SIG-M5 treated with dmso at 0.1 percent for 504 hours (cell line): ENCODE data around the gene ARHGEF19.
"Not testable (repeated sequence)": the region's sequence is repeated elsewhere in the genome, so short reads cannot be mapped to it uniquely, and the experiment has no call there.

Source experiments
- DNase-seq: peaks from one replicate; lab custom pipeline; 2025; ENCODE audit not compliant: unreplicated experiment; lab: John Stamatoyannopoulos, UW

Gene ARHGEF19

DNA sequence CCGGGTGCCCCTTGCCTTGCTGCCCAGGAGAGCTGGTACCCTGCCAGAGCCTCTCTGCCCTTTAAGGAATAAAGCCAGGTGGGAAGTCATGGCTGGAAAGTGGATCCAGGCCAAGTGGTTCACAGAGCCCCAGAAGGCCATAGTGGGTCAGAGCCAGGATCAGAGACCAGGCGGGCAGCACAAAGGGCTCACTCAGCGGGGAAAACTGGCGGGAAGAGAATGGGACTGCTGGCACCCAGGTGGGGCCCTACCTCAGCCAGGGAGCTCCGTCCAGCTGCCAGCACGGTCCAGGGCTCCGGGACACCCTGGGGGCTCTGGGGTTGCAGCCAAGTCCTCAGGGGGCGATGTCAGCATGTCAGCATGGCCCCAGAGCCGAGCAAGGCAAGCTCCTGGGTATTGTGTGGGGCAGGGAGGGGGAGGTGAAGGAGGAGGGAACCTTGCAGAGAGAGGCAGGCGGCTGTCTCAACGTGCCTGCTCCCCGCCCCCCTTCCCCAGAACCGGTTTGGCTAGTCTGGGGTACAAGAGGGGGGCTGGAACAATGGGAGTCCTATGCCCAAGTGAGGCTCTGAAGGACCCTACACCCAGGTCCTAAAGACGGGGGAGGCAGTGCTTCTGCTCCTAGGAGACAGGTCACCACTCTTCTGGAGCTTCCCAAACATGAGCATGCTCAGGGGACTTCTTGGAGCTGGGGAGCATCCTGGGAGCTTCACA lies at the start of gene ARHGEF19:
ARHGEF19 (minus strand) TSS at position 402 of the 711 bp plus-strand sequence. CDS start 3,598 bp downstream, outside the sequence.
- no peak for DNase-seq

DNA sequence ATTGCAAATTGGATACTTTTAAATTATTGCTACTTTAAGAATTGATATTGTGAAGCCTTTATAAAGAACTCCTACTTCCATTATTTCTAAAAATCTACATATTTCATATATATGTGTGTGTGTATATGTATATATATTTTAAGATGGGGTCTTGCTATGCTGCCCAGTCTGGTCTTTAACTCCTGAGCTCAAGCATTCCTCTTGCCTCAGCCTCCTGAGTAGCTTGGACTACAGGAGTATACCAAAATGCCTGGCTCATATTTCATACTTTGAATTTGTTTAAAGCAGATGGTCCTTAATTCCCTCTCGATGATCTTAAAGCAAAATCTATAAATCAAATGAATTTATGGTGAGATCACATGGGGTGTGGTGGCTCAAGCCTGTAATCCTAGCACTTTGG lies 49.6 kb upstream of the ARHGEF19 start:
- no peak for DNase-seq

DNA sequence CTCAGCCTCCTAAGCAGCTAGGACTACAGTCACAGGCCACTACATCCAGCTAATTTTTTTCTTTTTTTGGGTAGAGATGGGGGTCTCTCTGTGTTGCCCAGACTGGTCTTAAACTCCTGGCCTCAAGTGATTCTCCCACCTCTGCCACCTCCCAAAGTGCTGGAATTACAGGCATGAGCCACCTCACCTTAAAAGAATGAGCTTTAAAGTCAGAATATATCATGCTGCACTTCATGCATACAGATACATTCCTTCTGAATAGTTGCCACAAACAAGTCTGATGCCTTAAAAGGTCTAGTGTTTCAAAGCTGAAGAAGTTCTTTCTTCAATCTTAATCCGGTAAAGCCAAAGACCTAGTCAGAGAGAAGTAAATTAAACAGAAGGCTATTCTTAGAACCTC lies 48.4 kb upstream of the ARHGEF19 start:
- DNase-seq, result no peak

DNA sequence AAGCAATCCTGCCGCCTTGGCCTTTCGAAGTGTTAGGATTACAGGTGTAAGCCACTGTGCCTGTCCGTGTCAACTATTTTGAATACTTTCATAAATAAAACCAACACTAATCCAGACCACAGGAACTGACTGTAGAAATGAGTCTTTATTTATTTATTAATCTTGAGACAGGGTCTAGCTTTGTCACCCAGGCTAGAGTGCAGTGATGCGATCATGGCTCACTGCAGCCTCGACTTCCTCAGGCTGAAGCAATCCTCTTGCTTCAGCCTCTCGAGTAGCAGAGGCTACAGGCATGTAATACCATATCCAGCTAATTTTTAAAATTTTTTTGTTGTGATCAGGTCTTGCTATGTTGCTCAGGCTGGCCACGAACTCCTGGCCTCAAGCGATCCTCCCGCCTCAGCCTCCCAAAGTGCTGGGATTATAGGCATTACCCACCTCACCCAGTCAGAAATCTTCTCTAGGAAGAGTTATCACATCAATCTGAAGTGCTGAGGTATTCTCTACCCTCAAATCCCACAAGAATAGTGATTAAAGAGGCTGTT lies 46.2 kb upstream of the ARHGEF19 start:
- DNase-seq, result no peak

DNA sequence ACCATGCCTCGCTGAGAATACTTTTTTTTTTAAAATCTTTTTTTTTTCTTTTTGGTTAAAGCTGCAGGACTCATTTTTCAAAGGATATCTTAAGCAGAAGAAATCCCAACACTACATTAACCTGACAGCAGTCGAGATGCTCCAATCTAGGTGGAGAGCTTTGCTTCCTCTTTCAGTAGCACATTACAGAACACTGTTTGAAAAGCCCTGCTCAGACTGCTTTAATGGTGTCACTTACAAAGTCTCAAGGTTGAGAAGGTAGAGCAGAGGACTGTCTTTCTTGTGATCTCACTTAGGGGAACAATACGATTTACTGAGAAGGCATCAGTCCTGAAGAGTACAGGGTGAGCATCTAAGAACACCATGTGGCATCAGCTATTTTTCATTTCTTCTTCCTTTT lies 45.5 kb upstream of the ARHGEF19 start:
- DNase-seq, result no peak

DNA sequence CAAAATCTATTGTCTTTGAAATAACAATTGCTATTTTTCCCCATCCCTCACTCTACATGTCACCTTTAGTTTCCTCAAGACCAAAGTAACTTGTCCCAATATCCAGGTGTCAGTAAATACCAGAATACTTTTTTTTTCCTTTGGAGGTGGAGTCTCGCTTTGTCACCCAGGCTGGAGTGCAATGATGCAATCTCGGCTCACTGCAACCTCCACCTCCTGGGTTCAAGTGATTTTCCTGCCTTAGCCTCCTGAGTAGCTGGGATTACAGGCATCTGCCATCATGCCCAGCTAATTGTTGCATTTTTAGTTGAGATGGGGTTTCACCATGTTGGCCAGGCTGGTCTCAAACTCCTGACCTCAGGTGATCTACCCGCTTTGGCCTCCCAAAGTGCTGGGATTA lies 45.1 kb upstream of the ARHGEF19 start:
- not testable (repeated sequence) for DNase-seq

DNA sequence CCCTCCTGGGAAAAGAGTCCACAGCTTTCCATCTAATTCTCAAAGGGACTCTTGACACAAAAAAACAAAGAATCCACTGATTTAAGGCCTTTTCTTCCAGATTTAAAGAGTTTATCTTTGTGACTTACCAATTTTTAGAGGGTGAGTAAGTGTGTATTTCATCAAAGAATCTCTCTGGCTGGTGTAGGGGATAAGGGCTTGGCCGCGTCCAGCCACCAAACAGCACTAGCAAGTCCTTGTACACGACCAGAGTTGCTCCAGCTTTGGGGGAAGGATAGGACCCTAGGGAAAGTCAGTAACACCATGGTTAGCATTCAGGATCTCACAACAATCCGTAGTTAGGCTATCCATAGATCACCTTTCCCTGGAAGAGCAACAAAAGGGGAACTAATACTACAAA lies 44.0 kb upstream of the ARHGEF19 start:
- no peak for DNase-seq

DNA sequence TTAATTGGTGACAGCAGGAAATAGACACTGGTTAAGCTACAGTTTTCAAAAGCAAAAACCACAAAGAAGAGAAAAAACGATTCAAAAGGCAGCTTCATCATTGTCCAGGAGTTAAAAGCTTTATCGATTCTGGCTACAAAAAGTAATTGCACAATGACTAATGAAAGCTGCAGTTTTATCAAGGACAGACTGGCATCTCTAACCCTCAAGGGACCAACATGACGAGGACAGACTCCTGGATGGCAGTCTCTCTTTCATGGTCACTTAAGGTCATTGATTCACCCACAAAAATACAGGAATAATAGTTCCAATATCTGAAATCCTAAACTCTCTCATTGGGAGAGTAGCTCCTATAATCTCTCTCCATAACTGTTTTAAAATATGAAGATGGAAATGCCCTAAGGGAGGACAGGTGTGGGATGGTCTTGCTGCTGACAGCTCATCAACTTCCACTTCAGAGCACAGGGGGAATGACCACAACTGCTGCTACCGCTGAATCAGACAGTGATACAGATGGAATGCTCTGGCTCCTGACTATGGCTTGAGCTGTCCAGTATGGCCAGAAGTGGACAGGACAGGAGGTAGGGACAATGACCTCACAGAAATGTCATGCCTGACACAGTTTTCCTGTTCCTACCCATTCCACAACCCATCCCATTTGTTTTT lies 41.9 kb upstream of the ARHGEF19 start:
- DNase-seq, result no peak

DNA sequence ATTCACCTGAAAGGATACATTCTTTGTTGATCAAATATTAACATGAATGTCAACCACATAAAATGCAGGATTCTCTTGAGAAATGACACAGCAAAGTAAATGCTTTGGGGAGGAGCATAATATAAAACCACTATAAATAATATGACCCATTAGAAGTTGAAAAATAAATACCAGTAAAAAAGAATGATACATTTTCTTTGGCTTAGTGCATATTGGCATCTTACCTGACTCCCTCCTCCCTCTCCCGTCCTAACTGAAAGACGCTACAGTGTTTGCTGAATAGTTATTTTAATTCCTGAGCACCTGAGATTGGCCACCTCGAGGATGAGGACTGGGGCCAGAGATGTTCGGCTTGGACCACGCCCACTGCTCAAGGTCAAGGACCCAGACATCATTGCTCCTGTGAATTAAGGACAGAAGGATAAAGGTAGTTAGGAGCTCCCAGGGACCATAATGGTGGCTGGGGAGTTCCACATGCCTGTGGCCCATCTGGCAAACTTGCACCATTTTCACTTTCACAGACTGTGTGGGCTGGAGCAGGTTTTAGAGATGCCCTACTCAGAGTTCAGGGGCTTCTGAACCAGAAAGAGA lies 41.0 kb upstream of the ARHGEF19 start:
- no peak for DNase-seq

DNA sequence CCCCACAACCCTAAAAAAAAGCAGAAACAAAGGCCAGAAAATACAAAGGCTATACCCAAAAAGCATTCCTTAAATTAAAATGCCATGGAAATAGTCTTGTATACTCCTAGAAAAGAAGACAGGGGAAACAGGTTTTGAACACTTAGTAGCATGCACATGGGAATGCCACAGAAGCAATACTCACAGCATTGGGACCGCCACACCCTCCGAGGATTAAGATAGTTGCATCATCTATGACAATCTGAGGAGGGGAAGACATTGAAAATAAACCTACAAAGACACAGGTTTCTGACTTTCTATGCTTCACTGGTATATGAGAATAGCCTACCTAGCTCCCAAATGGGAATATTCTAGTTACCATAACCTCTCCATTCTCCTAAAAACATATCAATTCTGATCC lies 40.5 kb upstream of the ARHGEF19 start:
- DNase-seq, result no peak

DNA sequence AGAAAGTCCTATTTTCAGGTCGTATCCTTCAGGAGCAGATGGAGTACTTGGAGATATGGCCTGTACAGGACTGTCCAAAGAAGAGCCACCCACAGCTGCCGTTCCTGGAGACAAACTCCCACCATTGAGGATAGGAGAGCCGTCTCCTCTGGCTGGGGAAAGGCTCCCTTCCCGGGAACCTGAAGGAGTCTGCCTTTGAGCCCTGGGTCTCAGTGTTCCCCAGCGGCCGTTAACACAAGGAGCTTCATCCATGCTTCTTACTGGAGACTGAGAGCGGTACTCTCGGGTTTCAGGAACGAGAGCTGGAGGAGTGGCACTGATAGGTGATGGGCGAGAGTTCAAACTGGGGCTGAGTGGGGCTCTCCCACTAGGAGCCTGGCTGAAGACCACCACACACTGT lies 38.9 kb upstream of the ARHGEF19 start:
- DNase-seq, result no peak

DNA sequence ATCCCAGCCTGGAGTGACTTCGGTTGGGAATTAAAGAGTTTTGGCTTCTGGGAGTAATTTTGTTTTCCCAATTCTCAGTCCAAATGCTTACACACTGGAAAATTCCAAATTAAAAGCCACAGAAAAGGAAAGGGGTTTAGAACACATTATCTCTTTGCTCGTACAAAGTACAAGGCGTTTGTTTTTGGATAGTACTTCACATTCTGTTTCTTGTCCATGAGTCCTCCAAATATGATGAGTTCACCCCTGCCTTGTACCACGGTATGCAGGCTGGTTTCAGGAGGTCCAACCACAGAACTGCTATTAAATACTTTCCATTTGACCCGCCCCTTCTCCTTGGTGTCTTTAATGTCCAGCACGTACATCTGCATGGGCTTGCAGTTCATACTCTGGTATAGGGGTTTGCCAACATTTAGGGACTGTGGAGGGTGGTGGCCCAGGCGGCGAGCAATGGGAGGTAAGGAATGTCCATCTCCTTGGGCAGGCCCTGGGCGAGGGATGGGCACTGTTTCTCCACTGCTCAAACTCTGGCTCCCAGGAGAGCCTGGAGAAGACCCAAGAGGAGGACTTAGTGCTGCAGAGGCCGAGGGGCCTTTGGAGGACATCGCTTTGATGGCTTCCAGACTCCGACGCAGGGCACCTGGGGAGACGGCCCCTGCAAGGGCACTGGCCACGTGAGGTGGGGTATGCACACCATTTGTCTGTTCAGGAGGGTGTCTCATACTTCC lies 38.2 kb upstream of the ARHGEF19 start:
- no peak for DNase-seq

DNA sequence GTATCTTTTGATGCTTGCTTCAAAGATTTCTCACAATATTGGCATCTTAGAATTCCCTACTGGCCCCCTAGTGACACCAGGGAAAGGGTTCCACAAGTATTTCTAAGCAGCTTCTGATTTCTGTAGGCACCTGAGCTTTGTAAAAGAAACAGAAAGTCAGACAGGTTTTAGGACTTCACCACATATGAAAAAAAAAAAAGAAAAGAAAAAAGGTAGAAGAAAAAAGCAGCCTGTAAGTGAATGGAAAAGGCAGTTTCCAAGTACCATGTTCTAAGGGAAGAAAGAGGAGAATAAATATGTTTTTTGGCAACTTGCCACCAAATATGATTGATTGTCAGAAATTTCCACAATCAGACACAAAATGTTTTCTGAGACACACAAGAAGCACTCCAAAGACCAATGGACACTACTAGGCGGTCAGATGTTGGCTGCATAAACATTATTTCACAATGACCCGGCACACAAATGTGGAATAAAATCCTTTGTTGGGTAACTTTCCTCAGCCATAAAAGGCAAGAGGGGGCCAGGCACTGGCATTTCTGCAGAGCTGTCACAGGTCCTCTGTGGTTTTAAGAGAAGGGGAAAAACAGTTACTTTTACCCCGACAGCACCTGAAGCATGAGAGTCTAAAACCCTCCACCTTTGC lies 37.3 kb upstream of the ARHGEF19 start:
- no peak for DNase-seq

DNA sequence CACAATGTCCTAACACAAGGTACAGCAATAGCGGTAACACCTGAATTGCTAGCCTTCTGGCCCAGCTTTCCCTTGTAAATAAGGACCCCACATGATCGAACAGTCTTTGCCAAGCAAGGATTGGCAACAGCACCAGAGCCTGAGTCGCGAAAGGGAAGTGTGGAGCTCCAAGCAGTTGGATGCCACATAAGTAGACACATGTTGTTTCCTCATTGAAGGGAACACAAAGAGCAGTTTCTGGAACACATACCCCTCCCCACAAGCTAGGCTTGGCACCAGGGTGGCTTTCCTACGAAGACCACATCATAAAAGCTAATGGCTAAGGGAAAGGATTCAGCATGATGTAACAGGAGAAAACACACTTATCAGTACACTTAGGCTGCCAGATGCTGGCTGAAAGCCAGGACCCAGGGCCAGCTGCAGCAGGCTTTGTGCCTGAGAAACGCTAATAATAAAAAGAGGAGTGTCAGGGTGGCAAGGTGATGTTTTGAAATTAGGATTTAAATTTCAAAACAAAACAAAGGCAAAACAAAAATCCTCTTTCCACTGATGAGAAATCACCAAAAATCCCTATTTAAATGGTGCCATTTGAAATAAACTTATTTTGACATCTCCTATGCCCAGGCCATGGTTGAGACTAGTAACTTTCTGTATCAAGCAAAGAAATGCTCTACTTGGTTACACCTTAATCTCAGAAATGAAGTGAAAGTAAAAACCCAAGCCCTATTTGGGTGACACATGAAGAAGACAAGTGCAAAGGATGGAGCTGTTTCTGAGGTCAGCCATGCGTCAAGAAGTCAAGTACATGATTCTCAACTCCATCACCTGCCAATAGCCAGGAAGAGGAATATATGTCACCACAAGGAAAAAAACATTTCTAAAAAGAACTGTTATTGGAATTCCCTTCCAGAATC lies 36.4 kb upstream of the ARHGEF19 start:
- DNase-seq, result no peak

DNA sequence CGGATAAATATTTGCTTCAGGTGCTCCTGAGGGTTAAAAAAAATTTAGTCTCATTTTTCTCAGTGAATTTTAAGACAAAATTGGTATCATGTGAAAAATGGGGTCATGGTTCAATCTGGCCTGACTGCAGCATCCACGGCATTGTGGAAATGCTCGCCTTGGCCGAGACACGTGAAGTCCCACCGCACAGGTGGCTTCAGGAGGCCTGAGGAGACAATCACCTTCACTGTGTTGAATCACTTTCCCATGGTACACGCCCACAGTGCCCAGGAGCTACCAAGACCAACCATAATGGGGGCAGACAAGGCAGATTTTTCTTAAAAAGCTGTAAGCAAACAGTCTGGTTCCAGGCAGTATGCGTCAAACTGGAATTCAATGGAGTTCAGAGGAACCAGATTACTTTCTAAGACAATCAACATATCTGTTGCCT lies 35.6 kb upstream of the ARHGEF19 start:
- DNase-seq, result no peak

DNA sequence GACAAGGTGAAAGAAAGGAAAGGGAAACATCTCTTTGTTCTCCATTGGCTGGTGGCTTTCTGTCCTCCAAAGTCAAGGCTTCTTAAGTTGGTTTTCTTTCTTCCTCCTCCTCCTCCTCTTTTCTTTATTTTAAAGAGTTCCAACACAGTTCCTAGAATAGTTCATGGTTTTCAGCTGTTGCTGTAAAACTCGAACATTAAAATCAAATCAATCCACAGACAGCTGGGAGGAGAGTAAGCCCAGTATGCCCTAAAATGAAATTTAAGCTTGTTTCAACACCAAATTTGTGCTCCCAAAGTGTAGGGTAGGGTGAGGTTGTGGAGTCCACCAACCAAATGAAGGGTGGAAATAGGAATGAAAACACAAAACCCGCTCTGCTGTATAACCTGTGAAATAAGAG lies 35.0 kb upstream of the ARHGEF19 start:
- no peak for DNase-seq

DNA sequence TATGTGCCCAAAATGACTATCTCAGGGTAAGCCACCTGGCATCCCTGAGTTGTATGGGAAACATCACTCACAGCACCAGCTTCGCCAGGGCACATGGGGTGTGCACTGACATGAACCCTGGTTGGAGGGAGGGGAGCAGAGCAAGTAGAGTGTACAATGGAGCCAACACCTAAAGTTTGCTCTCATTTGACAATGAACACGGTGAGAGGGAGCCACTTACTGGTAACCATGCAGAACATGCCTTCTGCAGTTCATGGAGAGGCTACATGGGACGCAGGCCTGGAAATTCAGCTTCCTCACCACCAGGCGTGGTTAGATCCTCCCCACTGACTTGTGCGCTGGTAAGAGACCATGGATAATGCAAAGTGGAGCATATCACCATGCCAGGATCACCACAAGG lies 34.5 kb upstream of the ARHGEF19 start:
- DNase-seq, result no peak

DNA sequence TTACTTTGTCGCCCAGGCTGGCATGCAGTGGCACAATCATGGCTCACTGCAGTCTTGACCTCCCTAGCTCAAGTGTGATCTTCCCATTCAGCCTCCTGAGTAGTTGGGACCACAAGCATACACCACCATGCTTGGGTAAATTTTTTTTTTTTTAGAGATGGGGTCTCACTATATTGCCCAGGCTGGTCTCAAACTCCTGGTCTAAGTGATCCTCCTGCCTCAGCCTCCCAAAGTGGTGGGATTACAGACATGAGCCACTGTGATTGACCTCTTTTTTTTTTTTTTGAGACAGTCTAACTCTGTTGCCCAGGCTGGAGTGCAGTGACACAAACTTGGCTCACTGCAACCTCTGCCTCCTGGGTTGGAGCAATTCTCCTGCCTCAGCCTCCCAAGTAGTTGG lies 33.8 kb upstream of the ARHGEF19 start:
- DNase-seq, result not testable (repeated sequence)

DNA sequence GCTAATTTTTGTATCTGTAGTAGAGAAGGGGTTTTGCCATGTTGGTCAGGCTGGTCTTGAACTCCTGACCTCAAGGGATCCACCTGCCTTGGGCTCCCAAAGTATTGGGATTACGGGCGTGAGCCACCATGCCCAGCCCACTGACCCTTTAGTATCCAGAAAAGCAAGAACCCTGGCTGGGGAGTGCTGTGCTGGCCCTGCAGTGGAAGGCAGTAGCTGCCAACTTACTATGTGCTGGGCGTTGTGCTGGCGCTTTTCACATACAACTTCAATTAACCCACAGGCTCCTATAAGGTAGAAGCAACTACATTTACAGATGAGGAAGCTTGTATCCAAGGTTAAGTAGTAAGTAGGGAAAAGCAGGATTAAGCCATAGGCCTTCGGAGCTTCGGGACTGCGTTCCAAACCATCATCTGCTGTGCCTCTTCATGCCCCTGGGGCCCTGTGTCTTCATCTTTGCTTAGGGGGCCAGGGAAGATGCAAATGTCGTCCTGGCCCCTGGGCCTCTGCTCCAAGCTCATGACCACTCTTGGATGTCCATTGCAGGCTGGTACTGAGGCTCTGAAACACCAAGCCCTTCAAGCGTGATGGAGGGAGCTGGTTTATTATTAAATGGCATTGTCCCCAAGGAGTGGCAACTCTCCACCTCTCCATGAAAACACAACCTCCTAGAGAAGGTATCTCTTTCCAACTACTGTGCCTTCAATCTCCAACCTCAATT lies 33.2 kb upstream of the ARHGEF19 start:
- DNase-seq, result no peak
